Naive thymus-derived CD4-positive, alpha-beta T cell (primary cell): ENCODE results near the gene NXPE2. TPM values are rescaled to one million over a fixed set of nuclear protein-coding genes. Genes with fewer than 3 reads are reported as not detected.
A peak's percentile ranks its signal among the peaks of the same experiment; 100 is the strongest.

ENCODE experiments used
- ATAC-seq: fragments of 150-1000 bp; cut with Tn5 transposase; 2 replicates; pipeline ENCODE4 v1.10.0; 2021; ENCODE audit warnings: mild to moderate bottlenecking, moderate library complexity
- CTCF ChIA-PET: fragments of 350-600 bp; sonication (Branson Sonifier 250); formaldehyde crosslinking; loops from one replicate; lab custom pipeline; 2021; ENCODE audit warnings: antibody characterized with exemption; lab: Charles Lee
- POLR2A ChIA-PET: fragments of 350-600 bp; sonication (Branson Sonifier 250); formaldehyde crosslinking; loops from one replicate; lab custom pipeline; 2021; ENCODE audit warnings: antibody characterized with exemption, inconsistent platforms; lab: Charles Lee
- DNase-seq, 9 donors: peaks; one replicate each; pipeline versions ENCODE4 v3.0.0 to v3.0.0-alpha.2; 2020 to 2022; ENCODE audit warnings: mixed read lengths in 1 of 9
- H3K27ac ChIP-seq: one replicate; pipeline ENCODE4 v1.7.0; 2013; ENCODE audit warnings: mild to moderate bottlenecking, low read depth, low read length, moderate library complexity
- H3K27me3 ChIP-seq, 2 donors: one replicate each; pipeline ENCODE4 v1.7.0; 2013; ENCODE audit warnings: low read length in 2 of 2, mild to moderate bottlenecking in 2 of 2, moderate library complexity in 2 of 2; ENCODE audit not compliant: control insufficient read depth in 2 of 2, insufficient read depth in 2 of 2
- H3K36me3 ChIP-seq, 3 experiments: 1 replicate in 2 of 3; 2 replicates in 1 of 3; pipeline ENCODE4 v1.7.0; 2013; ENCODE audit warnings: low read length in 3 of 3, mild to moderate bottlenecking in 3 of 3, moderate library complexity in 1 of 3; ENCODE audit not compliant: insufficient read depth in 3 of 3, control insufficient read depth in 2 of 3
- H3K4me1 ChIP-seq, 2 donors: one replicate each; pipeline ENCODE4 v1.7.0; 2013; ENCODE audit warnings: low read length in 2 of 2, mild to moderate bottlenecking in 2 of 2, moderate library complexity in 1 of 2; ENCODE audit not compliant: control insufficient read depth in 2 of 2, insufficient read depth in 2 of 2
- H3K4me3 ChIP-seq: 2 replicates; pipeline ENCODE4 v1.7.0; 2013; ENCODE audit warnings: mild to moderate bottlenecking, low read length
- H3K9me3 ChIP-seq, 3 experiments: 1 replicate in 2 of 3; 2 replicates in 1 of 3; pipeline ENCODE4 v1.7.0; 2013; ENCODE audit warnings: low read length in 3 of 3; ENCODE audit not compliant: control insufficient read depth in 2 of 3
- H3K27ac Mint-ChIP-seq, 9 donors: one replicate each; pipeline ENCODE4 v1.8.0; 2020 to 2022; ENCODE audit warnings: mixed read lengths in 9 of 9, mild to moderate bottlenecking in 8 of 9, moderate library complexity in 5 of 9, inconsistent platforms in 2 of 9
- H3K27me3 Mint-ChIP-seq, 5 donors: one replicate each; pipeline ENCODE4 v1.8.0; 2021 to 2022; ENCODE audit warnings: mixed read lengths in 5 of 5, mild to moderate bottlenecking in 1 of 5
- H3K36me3 Mint-ChIP-seq, 5 donors: one replicate each; pipeline ENCODE4 v1.8.0; 2020 to 2022; ENCODE audit warnings: mixed read lengths in 5 of 5, mild to moderate bottlenecking in 3 of 5, inconsistent platforms in 1 of 5
- H3K4me1 Mint-ChIP-seq, 7 donors: one replicate each; pipeline ENCODE4 v1.8.0; 2020 to 2022; ENCODE audit warnings: mixed read lengths in 7 of 7, mild to moderate bottlenecking in 3 of 7, inconsistent platforms in 1 of 7
- H3K4me3 Mint-ChIP-seq, 10 donors: one replicate each; pipeline ENCODE4 v1.8.0; 2020 to 2022; ENCODE audit warnings: mild to moderate bottlenecking in 10 of 10, mixed read lengths in 10 of 10, moderate library complexity in 6 of 10, inconsistent platforms in 2 of 10
- H3K9me3 Mint-ChIP-seq, 11 donors: one replicate each; pipeline ENCODE4 v1.8.0; 2020 to 2022; ENCODE audit warnings: mixed read lengths in 11 of 11, mild to moderate bottlenecking in 4 of 11, inconsistent platforms in 1 of 11, moderate library complexity in 1 of 11
- intact Hi-C, 2 donors: fragments of 100-400 bp; cut with micrococcal nuclease; formaldehyde crosslinking; loops; one replicate each; pipeline ENCODE4 v1.15.1; 2023
- polyA plus RNA-seq, 2 donors: library from polyadenylated mRNA; unstranded; fragments of 300-500 nt; fragmentation: Illumina TruSeq; gene quantifications; one replicate each; pipeline ENCODE4 v1.2.3, GENCODE V29; 2021
- total RNA-seq, 6 experiments: library from RNA in 5 of 6; stranded (reverse) in 5 of 6; gene quantifications; 1 replicate in 5 of 6; 2 replicates in 1 of 6; pipeline ENCODE4 v1.2.3 and lab custom pipeline; 2021 to 2026

Gene NXPE2
- total and polyA plus RNA-seq, 7 experiments from 2014 or later: not detected

DNA sequence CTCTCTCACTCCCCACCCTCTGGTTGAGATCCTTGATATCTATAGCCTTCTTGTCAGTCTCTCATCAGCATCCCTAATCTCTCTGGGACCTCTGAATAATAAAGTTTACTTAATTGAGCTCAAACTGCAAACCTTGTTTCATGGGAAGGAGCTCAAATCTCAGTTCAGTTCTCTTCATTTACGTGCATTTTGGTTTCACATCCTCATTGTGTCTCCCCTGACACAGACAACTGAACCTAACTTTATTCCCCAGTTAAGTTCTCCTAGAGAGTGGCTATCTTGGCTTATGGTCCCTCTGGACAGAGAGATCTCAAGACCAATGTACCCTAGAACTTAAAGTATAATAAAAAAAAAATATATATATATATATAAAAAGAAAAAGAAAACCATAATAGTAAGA, 47.3 kb downstream of the NXPE2 start:
- ATAC-seq (no peak), DNase-seq (no peak)
- no peak overlapping the region for H3K27ac ChIP-seq
- H3K36me3 Mint-ChIP-seq: peaks cover 0 to 6% (median 0%) of the 10 kb centered on the region in 5 donors
- H3K9me3 ChIP-seq: no peaks in the 10 kb centered on the region
- H3K36me3 ChIP-seq: no peaks in the 10 kb centered on the region
- ChIA-PET POLR2A (no interaction called here), CTCF (no interaction called here)
- H3K4me1 ChIP-seq: no peaks in the 10 kb centered on the region
- no peak overlapping the region for H3K4me3 Mint-ChIP-seq
- peaks cover 0 to 19% (median 6%) of the 10 kb centered on the region in 11 donors for H3K9me3 Mint-ChIP-seq
- peaks cover 0 to 3% of the 10 kb centered on the region in 2 donors for H3K27me3 ChIP-seq
- intact Hi-C loops: no loop called here
- H3K27me3 Mint-ChIP-seq: peaks cover 4 to 27% (median 17%) of the 10 kb centered on the region in 5 donors
- H3K4me3 ChIP-seq: no peak overlapping the region
- H3K4me1 Mint-ChIP-seq: peaks cover 0 to 2% (median 0%) of the 10 kb centered on the region in 7 donors
- no peak overlapping the region for H3K27ac Mint-ChIP-seq

DNA sequence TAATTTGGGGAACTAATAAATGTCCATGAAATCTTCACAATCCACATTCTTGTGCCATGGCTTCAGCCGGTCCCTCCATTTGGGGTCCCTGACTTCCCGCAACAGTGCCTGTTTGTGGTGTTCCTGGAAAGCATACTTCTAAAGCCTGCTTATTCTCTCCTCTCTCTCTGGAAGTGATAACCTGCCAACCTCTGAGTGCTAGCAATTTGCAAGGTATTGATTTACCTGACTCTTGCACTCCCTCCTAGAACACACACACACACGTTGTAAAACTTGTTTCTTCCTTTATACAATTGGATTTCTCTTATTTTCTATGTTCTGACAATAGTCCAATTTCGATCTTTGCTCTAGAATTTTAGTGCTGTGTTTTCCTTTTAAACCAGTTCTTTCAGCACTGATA, 58.5 kb downstream of the NXPE2 start:
- DNase-seq (no peak), ATAC-seq (no peak)
- Mint-ChIP-seq H3K27ac (no peak overlapping the region), H3K36me3 (peaks cover 0 to 3% (median 0%) of the 10 kb centered on the region in 5 donors), H3K27me3 (peaks cover 0 to 38% (median 23%) of the 10 kb centered on the region in 5 donors), H3K4me1 (no peaks in the 10 kb centered on the region), H3K9me3 (peaks cover 0 to 12% (median 7%) of the 10 kb centered on the region in 11 donors), H3K4me3 (no peak overlapping the region)
- CTCF ChIA-PET: no interaction called here
- Histone ChIP-seq H3K27ac (no peak overlapping the region), H3K36me3 (no peaks in the 10 kb centered on the region), H3K4me1 (no peaks in the 10 kb centered on the region), H3K9me3 (no peaks in the 10 kb centered on the region), H3K27me3 (no peaks in the 10 kb centered on the region), H3K4me3 (no peak overlapping the region)
- intact Hi-C loops: no loop called here
- POLR2A ChIA-PET: no interaction called here

DNA sequence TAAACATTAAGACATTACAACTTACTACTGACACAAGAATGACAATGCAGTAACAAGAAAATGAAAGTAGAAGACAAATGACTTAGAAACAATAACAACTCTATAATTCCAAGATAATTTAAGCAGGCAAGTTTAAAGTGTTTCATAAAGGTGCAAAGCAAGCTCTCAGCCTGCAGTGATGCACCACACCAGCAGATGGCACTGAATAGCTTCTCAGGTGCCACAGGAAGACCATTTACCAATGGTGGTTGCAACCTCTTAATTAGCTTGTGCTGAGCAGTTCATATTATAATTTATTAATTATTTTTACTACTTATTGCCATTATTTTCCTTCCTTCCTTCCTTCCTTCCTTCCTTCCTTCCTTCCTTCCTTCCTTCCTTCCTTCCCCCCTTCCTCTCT, 60.6 kb downstream of the NXPE2 start:
- DNase-seq (peak in 3 of 9 donors; percentile 2 to 24 (median 8)), ATAC-seq (peak; percentile 40)
- intact Hi-C loops: no loop called here
- ChIA-PET CTCF (no interaction called here), POLR2A (no interaction called here)
- Mint-ChIP-seq H3K4me3 (no peak overlapping the region), H3K36me3 (peaks cover 0 to 3% (median 0%) of the 10 kb centered on the region in 5 donors), H3K4me1 (no peaks in the 10 kb centered on the region), H3K27me3 (peaks cover 0 to 33% (median 13%) of the 10 kb centered on the region in 5 donors), H3K27ac (no peak overlapping the region), H3K9me3 (peaks cover 0 to 14% (median 7%) of the 10 kb centered on the region in 11 donors)
- Histone ChIP-seq H3K27me3 (no peaks in the 10 kb centered on the region), H3K4me3 (no peak overlapping the region), H3K36me3 (no peaks in the 10 kb centered on the region), H3K9me3 (no peaks in the 10 kb centered on the region), H3K4me1 (no peaks in the 10 kb centered on the region), H3K27ac (no peak overlapping the region)

DNA sequence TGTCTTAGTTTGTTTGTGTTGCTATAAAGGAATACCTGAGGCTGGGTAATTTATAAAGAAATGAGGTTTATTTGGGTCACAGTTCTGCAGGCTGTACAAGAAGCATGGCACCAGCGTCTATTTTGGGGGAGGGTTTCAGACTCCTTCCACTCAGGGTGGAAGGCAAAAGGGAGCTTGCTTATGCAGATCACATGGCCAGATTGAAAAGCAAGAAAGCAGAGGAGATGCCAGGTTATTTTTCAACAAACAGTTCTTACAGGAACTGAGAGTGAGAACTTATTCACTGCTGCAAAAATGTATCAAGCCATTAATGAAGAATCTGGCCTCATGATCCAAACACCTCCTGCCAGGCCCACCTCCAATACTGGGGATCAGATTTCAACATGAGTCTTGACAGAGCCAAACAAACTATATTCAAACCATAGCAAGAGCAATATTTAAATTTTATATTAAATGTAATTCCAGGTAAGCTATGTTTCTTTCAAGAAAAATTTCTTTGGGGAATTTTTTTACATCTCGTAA, 66.9 kb downstream of the NXPE2 start:
- no peaks in the 10 kb centered on the region for H3K4me1 ChIP-seq
- H3K4me3 Mint-ChIP-seq: no peak overlapping the region
- no peak overlapping the region for H3K27ac ChIP-seq
- H3K36me3 ChIP-seq: no peaks in the 10 kb centered on the region
- no peaks in the 10 kb centered on the region for H3K4me1 Mint-ChIP-seq
- H3K27ac Mint-ChIP-seq: no peak overlapping the region
- ChIA-PET POLR2A (interaction anchor here (1.7 kb wide), 1 partner anchor 11 kb away, joined by 3 read pairs; no protein-coding TSS in a partner anchor), CTCF (no interaction called here)
- intact Hi-C loops: no loop called here
- no peaks in the 10 kb centered on the region for H3K27me3 ChIP-seq
- H3K27me3 Mint-ChIP-seq: peaks cover 0 to 20% (median 12%) of the 10 kb centered on the region in 5 donors
- DNase-seq (no peak), ATAC-seq (no peak)
- no peak overlapping the region for H3K4me3 ChIP-seq
- H3K9me3 Mint-ChIP-seq: peaks cover 0 to 14% (median 7%) of the 10 kb centered on the region in 11 donors
- H3K9me3 ChIP-seq: no peaks in the 10 kb centered on the region
- H3K36me3 Mint-ChIP-seq: peaks cover 0 to 3% (median 0%) of the 10 kb centered on the region in 5 donors

DNA sequence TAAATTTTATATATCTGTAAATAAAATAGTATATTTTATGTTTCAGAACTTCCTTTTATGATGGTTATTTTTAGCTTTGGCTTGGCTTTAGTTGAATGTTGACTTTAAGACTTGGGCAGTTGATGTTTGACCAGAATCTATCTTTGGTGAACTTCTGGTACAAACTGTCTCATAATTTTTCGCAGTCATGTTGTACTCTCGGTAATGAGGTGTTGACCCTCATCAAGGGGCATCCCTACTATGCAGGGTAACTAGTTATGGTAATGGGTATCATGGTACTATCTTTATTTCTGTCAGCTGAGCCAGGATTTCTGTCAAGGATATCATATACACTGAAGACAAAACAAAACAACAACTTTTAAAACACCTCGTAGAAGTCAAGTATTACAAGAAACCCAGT, 67.7 kb downstream of the NXPE2 start:
- Histone ChIP-seq H3K9me3 (no peaks in the 10 kb centered on the region), H3K4me1 (no peaks in the 10 kb centered on the region), H3K36me3 (no peaks in the 10 kb centered on the region), H3K27me3 (no peaks in the 10 kb centered on the region), H3K27ac (no peak overlapping the region), H3K4me3 (no peak overlapping the region)
- no peak for DNase-seq
- H3K4me1 Mint-ChIP-seq: no peaks in the 10 kb centered on the region
- H3K9me3 Mint-ChIP-seq: peaks cover 0 to 11% (median 6%) of the 10 kb centered on the region in 11 donors
- no peak for ATAC-seq
- ChIA-PET POLR2A (interaction anchor here (1.7 kb wide), 1 partner anchor 12 kb away, joined by 3 read pairs; no protein-coding TSS in a partner anchor), CTCF (no interaction called here)
- peaks cover 0 to 3% (median 0%) of the 10 kb centered on the region in 5 donors for H3K36me3 Mint-ChIP-seq
- H3K27ac Mint-ChIP-seq: no peak overlapping the region
- intact Hi-C loops: no loop called here
- H3K4me3 Mint-ChIP-seq: no peak overlapping the region
- H3K27me3 Mint-ChIP-seq: peaks cover 0 to 22% (median 12%) of the 10 kb centered on the region in 5 donors

Other genes starting within 250 kb of the NXPE2 start
- 100 to 1,000 TPM in 1 of 5 experiments, 10 to 100 TPM in 4; 33.8 to 105 (median 56.0) TPM for gene REXO2, start 239.1 kb upstream of the NXPE2 start, total RNA-seq
- 10 to 100 TPM; 54.2 to 64.0 TPM for gene REXO2, start 239.1 kb upstream of the NXPE2 start, polyA plus RNA-seq
- gene NXPE1, start 118.6 kb upstream of the NXPE2 start, total RNA-seq: not detected
- not detected for gene NXPE1, start 118.6 kb upstream of the NXPE2 start, polyA plus RNA-seq
- not detected for gene NXPE4, start 82.7 kb upstream of the NXPE2 start, total RNA-seq
- gene NXPE4, start 82.7 kb upstream of the NXPE2 start, polyA plus RNA-seq: not detected